ENCODE results near the gene TYW1.
"Not testable (repeated sequence)": the region's sequence is repeated elsewhere in the genome, so short reads cannot be mapped to it uniquely, and the experiment has no call there.

Gene TYW1

GRCh38 chr7:66995050-66995776 lies 1.4 kb upstream of the TYW1 start, which contains the start of gene SBDS:
Gene SBDS, minus strand, starts transcription at chr7:66995586. Its CDS starts 169 bp downstream, at chr7:66995417.
- peak; percentile 99 for FAIRE-seq

- peak; percentile 98 for FAIRE-seq
Measured at GRCh38 chr7:67000601-67001258, 4.1 kb downstream of the TYW1 start.

DNA sequence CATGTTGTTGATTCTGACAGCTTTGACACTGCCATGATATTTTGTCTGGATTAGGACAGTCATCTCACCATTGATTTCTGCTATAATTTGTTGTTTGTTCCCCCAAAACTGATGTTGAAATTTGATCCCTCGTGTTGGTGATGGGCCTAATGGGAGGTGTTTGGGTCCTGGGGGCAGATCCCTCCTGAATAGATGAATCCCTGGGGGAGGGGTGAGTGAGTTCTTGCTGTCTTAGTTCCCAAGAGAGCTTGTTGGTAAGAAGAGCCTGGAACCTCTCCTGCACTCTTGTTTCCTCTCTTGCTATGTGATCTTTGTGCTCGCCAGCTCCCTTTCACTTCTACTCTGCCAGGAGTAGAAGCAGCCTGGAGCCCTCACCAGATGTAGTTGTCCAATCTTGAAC lies 7.5 kb downstream of the TYW1 start:
- FAIRE-seq, result not testable (repeated sequence)

DNA sequence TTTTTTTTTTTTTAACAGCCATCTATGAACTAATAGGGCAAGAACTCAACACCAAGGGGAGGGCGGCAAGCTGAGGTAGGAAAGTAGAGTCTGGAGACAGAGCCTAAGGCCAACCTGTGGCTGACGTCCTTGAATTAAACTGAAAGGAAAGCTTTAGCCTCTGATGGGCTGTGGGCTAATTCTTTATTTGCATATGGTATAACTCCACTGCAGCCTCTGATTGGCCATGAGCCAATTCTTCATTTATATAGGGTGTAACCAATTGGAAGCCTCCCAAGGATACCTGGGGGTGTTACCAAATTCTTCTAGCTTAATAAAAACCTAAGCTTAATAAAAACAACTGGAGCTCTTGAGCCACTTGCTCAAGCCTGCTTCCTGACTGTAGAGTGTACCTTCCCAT lies 10.3 kb downstream of the TYW1 start:
- no peak for FAIRE-seq

GRCh38 chr7:67008260-67008659 lies 11.6 kb downstream of the TYW1 start:
- no peak for FAIRE-seq

GRCh38 chr7:67009677-67010076 lies 13.0 kb downstream of the TYW1 start:
- not testable (repeated sequence) for FAIRE-seq

DNA sequence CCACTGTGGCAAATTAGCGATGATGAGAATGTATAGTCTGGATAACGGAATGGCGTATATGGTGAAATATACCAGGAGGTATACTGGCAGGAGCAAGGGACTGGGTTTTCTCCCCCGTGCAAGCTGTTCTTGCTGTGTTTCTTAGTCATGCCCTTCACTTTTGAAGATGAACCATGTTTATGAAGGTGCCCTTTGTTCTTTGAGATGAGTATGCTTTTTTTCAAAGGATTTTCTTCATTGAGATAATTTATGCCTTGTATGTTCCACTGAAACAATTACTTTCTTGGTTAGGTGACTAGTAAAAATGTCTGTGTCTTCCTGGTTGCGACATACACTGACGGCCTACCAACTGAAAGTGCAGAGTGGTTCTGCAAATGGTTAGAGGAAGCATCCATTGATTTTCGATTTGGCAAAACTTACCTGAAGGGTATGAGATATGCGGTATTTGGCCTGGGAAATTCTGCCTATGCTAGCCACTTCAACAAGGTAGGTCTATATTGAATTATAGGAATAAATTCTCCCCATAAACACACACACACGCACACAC lies 17.5 kb downstream of the TYW1 start:
- FAIRE-seq, result not testable (repeated sequence)

DNA sequence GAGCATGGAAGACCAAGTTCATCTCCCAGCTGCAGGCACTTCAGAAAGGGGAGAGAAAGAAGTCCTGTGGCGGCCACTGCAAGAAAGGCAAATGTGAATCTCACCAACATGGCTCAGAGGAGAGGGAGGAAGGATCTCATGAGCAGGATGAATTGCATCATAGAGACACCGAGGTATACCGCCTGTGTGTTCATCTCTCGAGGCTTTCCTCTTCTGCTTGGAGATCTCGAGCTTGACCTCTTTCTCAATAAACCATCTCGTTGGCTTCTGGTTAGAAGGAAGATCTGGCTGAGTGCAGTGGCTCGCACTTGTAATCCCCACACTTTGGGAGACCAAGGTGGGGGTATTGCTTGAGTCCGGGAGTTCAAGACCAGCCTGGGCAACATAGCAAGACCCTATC lies 21.3 kb downstream of the TYW1 start:
- FAIRE-seq, result not testable (repeated sequence)

DNA sequence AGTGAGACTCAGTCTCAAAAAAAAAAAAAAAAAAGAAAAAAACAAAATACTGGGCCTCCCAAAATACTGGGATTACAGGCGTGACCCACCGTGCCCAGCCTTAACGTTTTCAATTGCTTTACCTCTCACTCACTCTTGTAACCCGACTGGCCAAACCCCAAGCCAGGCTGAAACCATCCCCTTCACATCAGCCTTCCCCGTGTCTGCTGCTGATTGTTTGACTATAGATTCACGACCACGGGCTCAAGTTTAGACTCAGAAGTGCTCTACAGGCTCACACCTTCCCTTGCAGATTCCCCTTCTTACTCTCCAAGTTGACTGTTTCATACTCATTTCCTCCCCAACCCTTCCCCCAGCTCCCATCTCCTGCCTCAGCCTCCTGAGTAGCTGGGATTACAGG lies 22.3 kb downstream of the TYW1 start:
- no peak for FAIRE-seq

DNA sequence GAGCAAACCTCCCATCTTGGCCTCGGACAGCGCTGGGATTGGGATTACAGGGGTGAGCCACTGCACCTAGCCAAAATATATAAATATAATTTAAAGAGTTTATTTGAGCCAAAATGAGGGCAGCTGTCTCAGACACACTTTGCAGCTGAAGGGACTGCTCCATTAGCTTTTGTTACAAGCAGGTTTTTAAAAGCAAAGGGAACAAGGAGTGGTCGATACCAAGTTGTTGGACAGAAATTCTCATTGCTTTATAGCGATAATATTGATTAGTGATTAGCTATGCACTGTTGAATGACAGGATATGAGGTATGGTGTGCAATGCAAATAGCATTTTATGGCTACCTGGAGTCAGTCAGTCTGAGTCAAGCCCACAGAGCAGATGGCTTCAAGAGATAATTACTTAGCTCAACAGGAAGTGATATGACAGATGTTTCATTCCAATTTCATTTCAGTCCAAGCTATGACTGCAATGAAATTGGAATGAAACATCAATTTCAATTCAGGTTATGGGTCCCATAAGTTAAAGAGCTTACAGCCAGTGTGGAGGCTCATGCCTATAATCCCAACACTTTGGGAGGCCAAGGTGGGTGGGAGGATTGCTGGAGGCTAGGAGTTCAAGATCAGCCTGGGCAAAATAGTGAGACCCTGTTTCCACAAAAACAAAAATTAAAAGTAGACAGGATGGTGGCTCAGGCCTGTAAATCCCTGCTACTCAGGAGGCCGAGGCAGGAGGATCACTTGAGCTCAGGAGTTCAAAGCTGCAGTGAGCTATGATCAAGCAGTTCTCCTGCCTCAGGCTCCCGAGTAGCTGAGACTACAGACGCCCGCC lies 23.1 kb downstream of the TYW1 start:
- FAIRE-seq, result no peak

DNA sequence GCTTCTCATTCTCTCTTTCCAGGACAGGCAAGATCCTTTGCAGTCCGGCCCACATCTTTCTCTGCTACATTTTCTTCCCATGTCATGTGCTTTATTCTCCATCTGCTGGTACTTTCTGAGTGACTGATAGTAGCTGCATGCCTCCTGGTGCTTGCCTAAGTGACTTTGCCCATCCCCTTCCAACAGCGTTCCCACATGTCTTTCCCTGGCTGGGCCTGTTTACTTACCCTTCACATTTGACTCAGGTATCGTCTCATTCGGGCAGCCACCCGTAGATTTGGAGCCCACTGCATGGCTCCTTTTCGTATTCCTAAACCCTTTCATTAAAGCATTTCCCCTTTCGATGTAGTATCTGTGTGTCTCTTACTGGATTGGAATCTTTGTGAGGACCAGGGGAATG lies 24.6 kb downstream of the TYW1 start:
- no peak for FAIRE-seq

- no peak for FAIRE-seq
Measured at GRCh38 chr7:67022511-67022910, 25.9 kb downstream of the TYW1 start.

GRCh38 chr7:67025459-67025858 lies 28.8 kb downstream of the TYW1 start:
- not testable (repeated sequence) for FAIRE-seq

- not testable (repeated sequence) for FAIRE-seq
Measured at GRCh38 chr7:67031685-67032084, 35.1 kb downstream of the TYW1 start.

- no peak for FAIRE-seq
Measured at GRCh38 chr7:67033251-67033650, 36.6 kb downstream of the TYW1 start.

GRCh38 chr7:67036432-67037395 lies 40.1 kb downstream of the TYW1 start:
- not testable (repeated sequence) for FAIRE-seq

- peak; percentile 96 for FAIRE-seq
Measured at GRCh38 chr7:67040832-67041231, 44.2 kb downstream of the TYW1 start.

GRCh38 chr7:67042781-67043558 lies 46.3 kb downstream of the TYW1 start:
- FAIRE-seq, result not testable (repeated sequence)

DNA sequence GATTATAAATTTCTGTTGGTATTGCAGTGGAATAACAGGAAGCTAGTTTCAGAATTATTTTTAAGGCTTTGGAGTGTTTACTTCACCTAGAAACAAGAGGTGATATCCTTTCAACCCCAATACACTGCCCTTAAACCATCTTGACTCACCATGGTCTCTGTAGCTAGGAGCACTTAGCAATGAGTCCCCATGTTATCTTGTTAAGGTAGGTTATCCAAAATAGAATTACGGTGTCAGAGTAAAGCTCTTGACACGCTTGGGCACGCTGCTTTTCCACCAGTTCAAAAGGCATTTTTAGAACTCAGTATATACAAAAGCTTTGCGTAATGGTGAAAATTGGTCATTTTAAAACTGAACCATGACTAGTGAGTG lies 46.9 kb downstream of the TYW1 start:
- not testable (repeated sequence) for FAIRE-seq

- FAIRE-seq, result no peak
Measured at GRCh38 chr7:67045496-67045995, 48.9 kb downstream of the TYW1 start.

DNA sequence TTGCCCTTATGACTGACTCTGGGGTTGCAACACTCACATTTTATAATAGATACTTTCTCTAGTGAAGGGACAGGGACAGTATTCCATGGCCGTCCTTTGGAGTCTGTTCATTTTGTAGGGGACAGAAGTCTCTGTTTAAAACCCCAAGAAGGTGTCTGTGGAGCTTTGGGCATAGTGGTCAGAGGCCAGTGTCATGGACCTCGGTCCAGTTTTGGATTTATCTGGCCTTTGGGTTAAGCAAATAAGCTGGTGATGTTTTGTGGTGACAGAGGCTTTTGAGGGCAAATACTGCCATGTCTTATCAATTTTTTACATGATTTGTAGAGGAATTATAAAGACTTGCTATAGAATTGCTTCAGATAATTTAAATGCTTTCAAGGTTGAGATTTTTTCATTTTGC lies 50.2 kb downstream of the TYW1 start:
- not testable (repeated sequence) for FAIRE-seq
